ENCODE measurements around the gene SLC35F3. TPM values are rescaled to one million over a fixed set of nuclear protein-coding genes. Genes with fewer than 3 reads are reported as not detected.

Gene SLC35F3
- polyA plus RNA-seq, 1 donor (not counting 4 experiments of a cell fraction or from before 2014, with no cell fraction given) = 13.8 TPM

DNA sequence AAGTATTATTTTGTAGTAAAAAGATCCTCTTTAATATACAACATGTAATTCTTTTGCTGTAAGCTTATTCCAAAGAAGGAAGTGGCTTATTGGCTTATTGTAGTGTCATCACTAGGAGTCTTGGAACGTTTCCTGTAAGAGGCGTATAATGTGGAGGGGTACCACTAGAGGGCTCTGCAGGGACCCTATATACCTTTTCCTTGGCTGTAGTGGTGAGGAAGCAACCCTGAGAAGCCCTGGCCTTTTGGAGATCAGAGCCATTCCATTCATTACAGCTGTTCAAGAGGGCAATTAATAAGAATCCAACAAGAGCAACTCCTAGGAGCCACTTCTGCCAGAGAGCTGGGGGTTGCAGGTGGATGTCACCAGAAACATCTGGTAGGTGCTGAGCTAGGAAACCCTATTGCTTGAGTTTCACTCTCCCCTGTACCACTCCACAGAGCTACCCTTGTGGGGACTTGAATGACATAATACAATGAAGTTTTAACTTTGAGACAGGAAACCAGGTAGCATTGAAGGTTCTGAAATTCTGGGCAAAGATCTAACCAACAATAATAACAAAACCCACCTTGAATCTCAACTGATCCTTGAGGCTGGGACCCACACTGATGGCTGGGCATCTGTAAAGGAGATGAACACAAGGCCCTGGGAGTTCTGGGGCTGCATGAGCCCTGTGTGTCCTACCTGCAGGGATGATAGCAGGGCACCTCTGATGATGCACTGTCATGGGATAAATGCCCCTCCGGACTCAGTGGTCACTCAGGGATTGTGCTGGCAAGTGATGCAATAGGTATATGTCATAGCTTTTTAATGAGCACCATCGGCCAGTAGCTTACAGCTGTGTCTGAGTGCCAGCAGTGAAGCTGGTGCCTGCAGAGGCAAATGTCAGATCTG lies 308.5 kb downstream of the SLC35F3 start:
- H3K4me1 ChIP-seq (ENCODE audit: control insufficient read depth, extremely low read depth, insufficient read depth, low read length) = peaks cover 45% of the 10 kb centered on the region
- H3K9me1 ChIP-seq (ENCODE audit: control insufficient read depth, extremely low read depth, insufficient read depth, low read length) = no peaks in the 10 kb centered on the region
- no peaks in the 10 kb centered on the region for H3K36me3 ChIP-seq (ENCODE audit: control insufficient read depth in 2 of 2, extremely low read depth in 1 of 2, insufficient read depth in 2 of 2, low read length in 2 of 2)
- H3K27ac ChIP-seq (ENCODE audit: control insufficient read depth, insufficient read depth, low read length) = no peak overlapping the region
- no peaks in the 10 kb centered on the region for H3K9me3 ChIP-seq (ENCODE audit: control insufficient read depth, low read depth, low read length)
- no peaks in the 10 kb centered on the region for H4K20me1 ChIP-seq (ENCODE audit: control insufficient read depth, extremely low read depth, insufficient read depth, low read length)
- peak; percentile 70 for DNase-seq (ENCODE audit: low read depth, low spot score)
- no peak overlapping the region for H3K9ac ChIP-seq (ENCODE audit: control insufficient read depth, extremely low read depth, insufficient read depth, low read length)
- H3K27me3 ChIP-seq (ENCODE audit: control insufficient read depth, extremely low read depth, insufficient read depth, low read length) = no peaks in the 10 kb centered on the region
- dilution Hi-C loops (cut with MboI; ENCODE audit: extremely low pct_ligation_motif_present, low sequenced_read_pairs) = no loop called here
- no peak overlapping the region for H2AFZ ChIP-seq (ENCODE audit: control insufficient read depth, low read length)
- no peak overlapping the region for H3K4me3 ChIP-seq (ENCODE audit: control insufficient read depth in 2 of 3, extremely low read depth in 1 of 3, insufficient read depth in 2 of 3, low read depth in 1 of 3, low read length in 3 of 3)
- peak overlapping the region; percentile 86 for H3K4me2 ChIP-seq (ENCODE audit: control insufficient read depth, extremely low read depth, insufficient read depth, low read depth, low read length)
- FAIRE-seq = peak; percentile 86
- TF ChIP-seq, protein P1, sequence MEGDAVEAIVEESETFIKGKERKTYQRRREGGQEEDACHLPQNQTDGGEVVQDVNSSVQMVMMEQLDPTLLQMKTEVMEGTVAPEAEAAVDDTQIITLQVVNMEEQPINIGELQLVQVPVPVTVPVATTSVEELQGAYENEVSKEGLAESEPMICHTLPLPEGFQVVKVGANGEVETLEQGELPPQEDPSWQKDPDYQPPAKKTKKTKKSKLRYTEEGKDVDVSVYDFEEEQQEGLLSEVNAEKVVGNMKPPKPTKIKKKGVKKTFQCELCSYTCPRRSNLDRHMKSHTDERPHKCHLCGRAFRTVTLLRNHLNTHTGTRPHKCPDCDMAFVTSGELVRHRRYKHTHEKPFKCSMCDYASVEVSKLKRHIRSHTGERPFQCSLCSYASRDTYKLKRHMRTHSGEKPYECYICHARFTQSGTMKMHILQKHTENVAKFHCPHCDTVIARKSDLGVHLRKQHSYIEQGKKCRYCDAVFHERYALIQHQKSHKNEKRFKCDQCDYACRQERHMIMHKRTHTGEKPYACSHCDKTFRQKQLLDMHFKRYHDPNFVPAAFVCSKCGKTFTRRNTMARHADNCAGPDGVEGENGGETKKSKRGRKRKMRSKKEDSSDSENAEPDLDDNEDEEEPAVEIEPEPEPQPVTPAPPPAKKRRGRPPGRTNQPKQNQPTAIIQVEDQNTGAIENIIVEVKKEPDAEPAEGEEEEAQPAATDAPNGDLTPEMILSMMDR (optimal IDR thresholded peaks at IDR 0.05 in 1 of 3, IDR thresholded peaks at IDR 0.05 in 1 of 3, conservative IDR thresholded peaks at IDR 0.05 in 1 of 3; ENCODE audit: extremely low read depth in 1 of 3, insufficient read depth in 2 of 3, low read length in 3 of 3) = peak; percentile 60 to 69 (median 63)
- TF ChIP-seq EZH2 (IDR thresholded peaks at IDR 0.05; ENCODE audit: low read length) = no peak
- H3K79me2 ChIP-seq (ENCODE audit: control insufficient read depth, insufficient read depth, low read length) = no peaks in the 10 kb centered on the region

DNA sequence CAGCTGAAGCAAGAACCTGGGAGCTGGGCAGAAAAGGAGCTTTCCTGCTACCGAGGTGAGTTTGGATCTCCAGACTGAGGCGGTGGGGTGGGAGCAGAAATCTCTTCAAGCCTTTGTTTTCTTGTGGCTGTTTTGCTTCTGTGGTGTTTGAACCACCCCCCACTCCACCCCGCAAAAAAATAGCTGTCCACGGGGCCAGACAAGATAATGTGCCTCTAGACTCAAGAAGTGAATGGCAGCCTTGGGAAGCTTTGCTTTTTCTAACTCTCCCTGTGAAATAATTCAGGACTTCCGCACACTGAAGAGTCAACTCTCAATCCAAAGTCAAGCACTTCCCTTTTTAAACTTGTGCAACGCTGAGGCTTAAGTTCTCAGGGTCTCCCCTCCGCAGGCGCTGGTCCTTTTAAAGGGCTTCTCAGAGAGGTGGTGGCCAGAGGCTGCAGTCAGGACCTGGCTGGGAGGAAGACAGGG lies 309.2 kb downstream of the SLC35F3 start:
- Histone ChIP-seq H3K36me3 (ENCODE audit: control insufficient read depth in 2 of 2, extremely low read depth in 1 of 2, insufficient read depth in 2 of 2, low read length in 2 of 2) (no peaks in the 10 kb centered on the region), H3K27ac (ENCODE audit: control insufficient read depth, insufficient read depth, low read length) (no peak overlapping the region), H3K9me1 (ENCODE audit: control insufficient read depth, extremely low read depth, insufficient read depth, low read length) (no peaks in the 10 kb centered on the region), H3K9me3 (ENCODE audit: control insufficient read depth, low read depth, low read length) (no peaks in the 10 kb centered on the region), H3K79me2 (ENCODE audit: control insufficient read depth, insufficient read depth, low read length) (no peaks in the 10 kb centered on the region), H3K9ac (ENCODE audit: control insufficient read depth, extremely low read depth, insufficient read depth, low read length) (peak overlapping the region; percentile 73), H3K4me3 (ENCODE audit: control insufficient read depth in 2 of 3, extremely low read depth in 1 of 3, insufficient read depth in 2 of 3, low read depth in 1 of 3, low read length in 3 of 3) (peak overlapping the region; percentile 59 to 70 (median 67)), H3K4me1 (ENCODE audit: control insufficient read depth, extremely low read depth, insufficient read depth, low read length) (peaks cover 44% of the 10 kb centered on the region), H3K27me3 (ENCODE audit: control insufficient read depth, extremely low read depth, insufficient read depth, low read length) (no peaks in the 10 kb centered on the region), H4K20me1 (ENCODE audit: control insufficient read depth, extremely low read depth, insufficient read depth, low read length) (no peaks in the 10 kb centered on the region), H2AFZ (ENCODE audit: control insufficient read depth, low read length) (peak overlapping the region; percentile 65), H3K4me2 (ENCODE audit: control insufficient read depth, extremely low read depth, insufficient read depth, low read depth, low read length) (peak overlapping the region; percentile 86)
- no peak for DNase-seq (ENCODE audit: low read depth, low spot score)
- no peak for FAIRE-seq
- TF ChIP-seq, protein P1 (optimal IDR thresholded peaks at IDR 0.05 in 1 of 3, IDR thresholded peaks at IDR 0.05 in 1 of 3, conservative IDR thresholded peaks at IDR 0.05 in 1 of 3; ENCODE audit: extremely low read depth in 1 of 3, insufficient read depth in 2 of 3, low read length in 3 of 3) = no peak
- TF ChIP-seq EZH2 (IDR thresholded peaks at IDR 0.05; ENCODE audit: low read length) = no peak
- dilution Hi-C loops (cut with MboI; ENCODE audit: extremely low pct_ligation_motif_present, low sequenced_read_pairs) = no loop called here
